Measurements from ENCODE around the gene PTPRS. TPM values are rescaled to one million over a fixed set of nuclear protein-coding genes. Genes with fewer than 3 reads are reported as not detected.

The PTPRS gene
- total RNA-seq, 4 donors from 2014 or later: 182 to 387 (median 289) TPM

- WGBS, 2 donors: 32 to 39% methylated on average over 20 to 21 of the region's 34 CpGs
- H3K27me3 ChIP-seq: peaks cover 11% of the 10 kb centered on the region
- DNase-seq: no peak
- TF ChIP-seq CTCF (IDR thresholded peaks at IDR 0.05) (no peak), POLR2A (IDR thresholded peaks at IDR 0.05) (no peak)
- H3K27ac ChIP-seq: no peak overlapping the region
- no peaks in the 10 kb centered on the region for H3K36me3 ChIP-seq
- H3K4me1 ChIP-seq: peaks cover 7 to 14% of the 10 kb centered on the region in 2 donors
- no peaks in the 10 kb centered on the region for H3K9me3 ChIP-seq
- H3K4me3 ChIP-seq (replicated peaks in 1 of 3): no peak overlapping the region
- intact Hi-C loops (cut with DNase I): no loop called here
These were observed 2.6 kb downstream of the PTPRS start for GRCh38 chr19:5337708-5338655.

GRCh38 chr19:5337126-5337525 lies 3.5 kb downstream of the PTPRS start:
- H3K27me3 ChIP-seq: peaks cover 12% of the 10 kb centered on the region
- WGBS, 2 donors: 69 to 73% methylated on average over 24 of the region's 24 CpGs
- intact Hi-C loops (cut with DNase I): no loop called here

GRCh38 chr19:5336195-5336965 lies 4.2 kb downstream of the PTPRS start:
- intact Hi-C loops (cut with DNase I): no loop called here
- Histone ChIP-seq H3K27me3 (peaks cover 12% of the 10 kb centered on the region), H3K9me3 (no peaks in the 10 kb centered on the region), H3K4me1 (peaks cover 7 to 14% of the 10 kb centered on the region in 2 donors), H3K27ac (no peak overlapping the region), H3K4me3 (replicated peaks in 1 of 3) (no peak overlapping the region), H3K36me3 (no peaks in the 10 kb centered on the region)
- TF ChIP-seq CTCF (IDR thresholded peaks at IDR 0.05) (no peak), POLR2A (IDR thresholded peaks at IDR 0.05) (no peak)
- WGBS, 2 donors: 17 to 21% methylated on average over 21 of the region's 21 CpGs
- no peak for DNase-seq

More at GRCh38 chr19:5337126-5337525, 3.5 kb downstream of the PTPRS start:
- TF ChIP-seq POLR2A (IDR thresholded peaks at IDR 0.05): no peak
- no peak for TF ChIP-seq CTCF (IDR thresholded peaks at IDR 0.05)
- Histone ChIP-seq H3K4me1 (peaks cover 7 to 14% of the 10 kb centered on the region in 2 donors), H3K27ac (no peak overlapping the region), H3K36me3 (no peaks in the 10 kb centered on the region), H3K9me3 (no peaks in the 10 kb centered on the region), H3K4me3 (replicated peaks in 1 of 3) (no peak overlapping the region)
- DNase-seq: no peak

- intact Hi-C loops (cut with DNase I): no loop called here
- peaks cover 7 to 14% of the 10 kb centered on the region in 2 donors for H3K4me1 ChIP-seq
- no peak overlapping the region for H3K27ac ChIP-seq
- 68 to 72% methylated on average over 15 of the region's 15 CpGs for WGBS, 2 donors
- TF ChIP-seq POLR2A (IDR thresholded peaks at IDR 0.05) (no peak), CTCF (IDR thresholded peaks at IDR 0.05) (no peak)
- H3K9me3 ChIP-seq: no peaks in the 10 kb centered on the region
- no peak for DNase-seq
- H3K36me3 ChIP-seq: no peaks in the 10 kb centered on the region
- H3K27me3 ChIP-seq: peaks cover 12% of the 10 kb centered on the region
- no peak overlapping the region for H3K4me3 ChIP-seq (replicated peaks in 1 of 3)
These were observed 5.0 kb downstream of the PTPRS start for GRCh38 chr19:5335593-5335992.

Data from thyroid gland (tissue), 4 donors.